Measurements from ENCODE around the gene GPS1.

DNA sequence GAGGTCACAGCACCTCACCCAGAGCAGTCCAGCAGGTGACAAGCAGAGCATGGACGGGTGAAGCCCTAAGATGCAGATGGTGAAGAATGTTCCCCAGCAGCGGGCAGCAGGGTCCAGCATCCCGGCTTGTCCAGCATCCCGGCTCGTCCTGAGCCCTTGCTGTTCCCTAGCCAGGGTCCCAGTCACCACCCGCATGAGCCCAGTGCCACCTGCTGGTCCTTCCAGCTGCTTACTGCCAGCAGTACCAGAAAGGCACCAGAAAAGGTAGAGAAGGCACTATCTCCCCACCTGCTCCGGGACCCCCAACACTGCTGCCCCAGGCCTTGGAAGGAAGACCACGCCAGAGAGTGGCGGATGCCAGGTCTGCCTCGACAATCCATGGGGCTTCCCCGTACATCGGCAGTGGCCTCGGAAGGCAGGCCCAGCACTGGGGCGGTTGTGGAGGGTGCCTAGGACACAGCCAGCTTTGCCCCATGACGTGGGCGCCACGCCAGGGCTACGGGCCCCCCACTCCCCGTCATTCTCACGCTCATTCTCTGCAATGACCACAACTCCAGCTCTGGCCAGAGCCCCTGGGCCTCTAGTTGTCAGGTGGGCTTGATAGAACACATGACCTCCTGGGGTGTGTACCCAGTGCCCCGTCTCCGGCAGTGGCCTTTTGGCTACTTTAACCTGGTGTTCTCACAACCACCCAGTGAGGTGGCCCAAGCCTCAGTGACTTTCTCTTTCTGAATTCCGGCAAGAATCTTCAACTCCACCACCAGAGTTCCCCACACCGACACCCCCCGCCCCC, 30.4 kb upstream of the GPS1 start:
- TF ChIP-seq, protein P1, sequence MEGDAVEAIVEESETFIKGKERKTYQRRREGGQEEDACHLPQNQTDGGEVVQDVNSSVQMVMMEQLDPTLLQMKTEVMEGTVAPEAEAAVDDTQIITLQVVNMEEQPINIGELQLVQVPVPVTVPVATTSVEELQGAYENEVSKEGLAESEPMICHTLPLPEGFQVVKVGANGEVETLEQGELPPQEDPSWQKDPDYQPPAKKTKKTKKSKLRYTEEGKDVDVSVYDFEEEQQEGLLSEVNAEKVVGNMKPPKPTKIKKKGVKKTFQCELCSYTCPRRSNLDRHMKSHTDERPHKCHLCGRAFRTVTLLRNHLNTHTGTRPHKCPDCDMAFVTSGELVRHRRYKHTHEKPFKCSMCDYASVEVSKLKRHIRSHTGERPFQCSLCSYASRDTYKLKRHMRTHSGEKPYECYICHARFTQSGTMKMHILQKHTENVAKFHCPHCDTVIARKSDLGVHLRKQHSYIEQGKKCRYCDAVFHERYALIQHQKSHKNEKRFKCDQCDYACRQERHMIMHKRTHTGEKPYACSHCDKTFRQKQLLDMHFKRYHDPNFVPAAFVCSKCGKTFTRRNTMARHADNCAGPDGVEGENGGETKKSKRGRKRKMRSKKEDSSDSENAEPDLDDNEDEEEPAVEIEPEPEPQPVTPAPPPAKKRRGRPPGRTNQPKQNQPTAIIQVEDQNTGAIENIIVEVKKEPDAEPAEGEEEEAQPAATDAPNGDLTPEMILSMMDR (conservative IDR thresholded peaks at IDR 0.05; ENCODE audit: low read length), result peak; percentile 84
- TF ChIP-seq EZH2phosphoT487 (IDR thresholded peaks at IDR 0.05; ENCODE audit: borderline replicate concordance), result no peak
